ENCODE measurements around the gene AKT3. TPM values are rescaled to one million over a fixed set of nuclear protein-coding genes. Genes with fewer than 3 reads are reported as not detected.

The AKT3 gene
- total RNA-seq, 1 donor from 2014 or later, result 29.9 TPM

GRCh38 chr1:243564814-243565213 is 285.2 kb downstream of the AKT3 start:
- Mint-ChIP-seq H3K9me3 (no peaks in the 10 kb centered on the region), H3K27ac (no peak overlapping the region), H3K4me1 (ENCODE audit: unreplicated experiment) (no peaks in the 10 kb centered on the region), H3K36me3 (peaks cover 9% of the 10 kb centered on the region), H3K27me3 (no peaks in the 10 kb centered on the region), H3K4me3 (no peak overlapping the region)
- no peak for DNase-seq (ENCODE audit: extremely low spot score, unreplicated experiment)
- TF ChIP-seq CTCF (conservative IDR thresholded peaks at IDR 0.05), result no peak

- no peak for DNase-seq (ENCODE audit: extremely low spot score, unreplicated experiment)
- peaks cover 9% of the 10 kb centered on the region for H3K36me3 Mint-ChIP-seq
Measured at GRCh38 chr1:243563732-243564131, 286.3 kb downstream of the AKT3 start.

GRCh38 chr1:243562473-243562872 is 287.6 kb downstream of the AKT3 start:
- DNase-seq (ENCODE audit: extremely low spot score, unreplicated experiment), result no peak
- Mint-ChIP-seq H3K9me3 (no peaks in the 10 kb centered on the region), H3K27me3 (no peaks in the 10 kb centered on the region), H3K4me3 (no peak overlapping the region), H3K27ac (no peak overlapping the region), H3K36me3 (peaks cover 9% of the 10 kb centered on the region), H3K4me1 (ENCODE audit: unreplicated experiment) (no peaks in the 10 kb centered on the region)
- TF ChIP-seq CTCF (conservative IDR thresholded peaks at IDR 0.05), result no peak

More at GRCh38 chr1:243563732-243564131, 286.3 kb downstream of the AKT3 start:
- Mint-ChIP-seq H3K4me1 (ENCODE audit: unreplicated experiment) (no peaks in the 10 kb centered on the region), H3K27ac (no peak overlapping the region), H3K9me3 (no peaks in the 10 kb centered on the region), H3K27me3 (no peaks in the 10 kb centered on the region), H3K4me3 (no peak overlapping the region)
- TF ChIP-seq CTCF (conservative IDR thresholded peaks at IDR 0.05), result no peak

GRCh38 chr1:243561588-243562319 is 288.3 kb downstream of the AKT3 start:
- Mint-ChIP-seq H3K4me3 (no peak overlapping the region), H3K27ac (no peak overlapping the region), H3K4me1 (ENCODE audit: unreplicated experiment) (no peaks in the 10 kb centered on the region), H3K27me3 (no peaks in the 10 kb centered on the region), H3K36me3 (peaks cover 9% of the 10 kb centered on the region), H3K9me3 (no peaks in the 10 kb centered on the region)
- no peak for TF ChIP-seq CTCF (conservative IDR thresholded peaks at IDR 0.05)
- no peak for DNase-seq (ENCODE audit: extremely low spot score, unreplicated experiment)

- no peak overlapping the region for H3K27ac Mint-ChIP-seq
- H3K27me3 Mint-ChIP-seq, result no peaks in the 10 kb centered on the region
- H3K9me3 Mint-ChIP-seq, result no peaks in the 10 kb centered on the region
- no peak overlapping the region for H3K4me3 Mint-ChIP-seq
- H3K36me3 Mint-ChIP-seq, result peaks cover 9% of the 10 kb centered on the region
- no peak for DNase-seq (ENCODE audit: extremely low spot score, unreplicated experiment)
- H3K4me1 Mint-ChIP-seq (ENCODE audit: unreplicated experiment), result no peaks in the 10 kb centered on the region
- TF ChIP-seq CTCF (conservative IDR thresholded peaks at IDR 0.05), result no peak
Measured at GRCh38 chr1:243559575-243560162, 290.4 kb downstream of the AKT3 start.

All from type B pancreatic cell (in vitro differentiated cells).